K562 (cell line): ENCODE measurements around the gene ZNF343. TPM values are rescaled to one million over a fixed set of nuclear protein-coding genes. Genes with fewer than 3 reads are reported as not detected.
A peak's percentile ranks its signal among the peaks of the same experiment; 100 is the strongest.

Experiments used
- ATAC-seq: fragments of 200-7000 bp; cut with Tn5 transposase; 3 replicates; pipeline ENCODE4 v1.9.1; 2020; ENCODE audit warnings: moderate library complexity
- BruUV-seq: library from RNA; stranded (reverse); fragments of 400-500 nt; replicated peaks from 2 replicates; lab custom pipeline; 2021; lab: Mats Ljungman, UMichigan
- CTCF ChIA-PET: fragments of 300-600 bp; formaldehyde crosslinking; extraction: SDS; loops from one replicate; lab custom pipeline; 2021; ENCODE audit warnings: low intra/inter-chr PET ratio; lab: Yijun Ruan, JAX
- POLR2A ChIA-PET: fragments of 300-600, 350-650 bp; sonication (Branson Sonifier 250); formaldehyde crosslinking; extraction: SDS; loops from one replicate; lab custom pipeline; 2021; ENCODE audit warnings: antibody characterized with exemption, inconsistent platforms; lab: Yijun Ruan, JAX
- DNase-seq, 4 experiments: peaks; one replicate each; pipeline versions ENCODE4 v3.0.0 to v3.0.0-alpha.2; 2011 to 2018; ENCODE audit warnings: low spot score in 3 of 4, mixed read lengths in 3 of 4; ENCODE audit errors: extremely low read depth in 1 of 4
- FAIRE-seq: peaks from 2 replicates; lab custom pipeline; 2011; peaks lifted over from hg19 to GRCh38; lab: Jason Lieb, UNC
- H2AFZ ChIP-seq: 2 replicates; pipeline ENCODE4 v1.6.0; 2011; ENCODE audit warnings: low read depth, low read length, control low read depth, inconsistent platforms
- H3K27ac ChIP-seq: fragments of 200-600 bp; 3 replicates; pipeline ENCODE4 v1.8.0; 2011; ENCODE audit warnings: low read depth, mild to moderate bottlenecking, control low read depth, inconsistent platforms, low read length, moderate library complexity, mixed read lengths; ENCODE audit errors: extremely low read depth
- H3K27me3 ChIP-seq, 2 experiments: fragments of 300-600 bp in 1 of 2; 2 replicates in 1 of 2; 3 replicates in 1 of 2; pipeline versions ENCODE4 v1.6.0 to v1.8.0; 2011; ENCODE audit warnings: inconsistent platforms in 2 of 2, low read length in 2 of 2, mild to moderate bottlenecking in 1 of 2, mixed read lengths in 1 of 2, moderate library complexity in 1 of 2; ENCODE audit not compliant: control insufficient read depth in 2 of 2, insufficient read depth in 2 of 2
- H3K36me3 ChIP-seq: fragments of 300-600 bp; 3 replicates; pipeline ENCODE4 v1.8.0; 2011; ENCODE audit warnings: mild to moderate bottlenecking, low read length, inconsistent platforms; ENCODE audit not compliant: control insufficient read depth, insufficient read depth
- H3K4me1 ChIP-seq, 2 experiments: fragments of 200-600 bp in 1 of 2; replicated peaks in 1 of 2; 2 replicates in 1 of 2; 3 replicates in 1 of 2; pipeline versions ENCODE4 v1.5.1 to v1.8.0; 2011; ENCODE audit warnings: inconsistent platforms in 2 of 2, low read length in 2 of 2, mild to moderate bottlenecking in 1 of 2, mixed read lengths in 1 of 2, moderate library complexity in 1 of 2; ENCODE audit not compliant: control insufficient read depth in 2 of 2, insufficient read depth in 2 of 2
- H3K4me2 ChIP-seq: 2 replicates; pipeline ENCODE4 v1.6.1; 2011; ENCODE audit warnings: low read length, control low read depth, inconsistent platforms, mixed read lengths; ENCODE audit not compliant: insufficient read depth
- H3K4me3 ChIP-seq: fragments of 200-600 bp; sonication (generic), shearing (Covaris generic); 2 replicates; pipeline ENCODE4 v1.5.1; 2016; ENCODE audit warnings: control low read depth, inconsistent platforms
- H3K79me2 ChIP-seq: fragments of 200-600 bp; 3 replicates; pipeline ENCODE4 v1.8.0; 2011; ENCODE audit warnings: low read length, inconsistent platforms; ENCODE audit not compliant: control insufficient read depth, insufficient read depth
- H3K9ac ChIP-seq, 2 experiments: 2 replicates each; pipeline versions ENCODE4 v1.6.0 to v1.6.1; 2011; ENCODE audit warnings: low read depth in 2 of 2, low read length in 2 of 2, control low read depth in 1 of 2, inconsistent platforms in 1 of 2, mild to moderate bottlenecking in 1 of 2, mixed read lengths in 1 of 2; ENCODE audit not compliant: insufficient read depth in 1 of 2
- H3K9me1 ChIP-seq: one replicate; pipeline ENCODE4 v1.6.0; 2011; ENCODE audit warnings: inconsistent platforms, mild to moderate bottlenecking, low read length, moderate library complexity; ENCODE audit not compliant: control insufficient read depth, insufficient read depth
- H3K9me3 ChIP-seq: replicated peaks from 2 replicates; pipeline ENCODE4 v1.5.1; 2011; ENCODE audit warnings: low read depth, low read length, inconsistent platforms; ENCODE audit not compliant: control insufficient read depth, insufficient read depth
- H4K20me1 ChIP-seq: replicated peaks from 2 replicates; pipeline ENCODE4 v1.6.1; 2011; ENCODE audit warnings: low read length, inconsistent platforms, mixed read lengths; ENCODE audit not compliant: control insufficient read depth, insufficient read depth
- CREB3 ChIP-seq: fragments of 450-650 bp; conservative IDR thresholded peaks from 2 replicates; pipeline ENCODE4 v1.6.1; 2016; ENCODE audit warnings: missing genetic modification characterization, low read depth, mild to moderate bottlenecking, missing compliant biosample characterization, moderate library complexity
- PML ChIP-seq: IDR thresholded peaks from 2 replicates; pipeline ENCODE4 v1.6.1; 2012; ENCODE audit warnings: low read length, inconsistent platforms
- PYGO2 ChIP-seq: fragments of 450-650 bp; IDR thresholded peaks from 2 replicates; pipeline ENCODE4 v1.6.1; 2016; ENCODE audit warnings: mild to moderate bottlenecking, missing genetic modification characterization, moderate library complexity, missing compliant biosample characterization
- SMARCA4 ChIP-seq: fragments of 450-650 bp; IDR thresholded peaks from 2 replicates; pipeline ENCODE4 v1.6.1; 2016
- SNAPC5 ChIP-seq: fragments of 250-450 bp; sonication (Bioruptor Pico); IDR thresholded peaks from 2 replicates; pipeline ENCODE4 v1.8.0; 2021; ENCODE audit warnings: moderate library complexity, mild to moderate bottlenecking, inconsistent platforms
- ZC3H4 ChIP-seq: sonication (generic); formaldehyde crosslinking; IDR thresholded peaks from 2 replicates; pipeline ENCODE4 v1.9.0; 2021; ENCODE audit warnings: missing genetic modification reagents, borderline replicate concordance
- ZNF583 ChIP-seq: fragments of 250-450 bp; sonication (Bioruptor Pico); IDR thresholded peaks from 2 replicates; pipeline ENCODE4 v1.4.0; 2020
- ZNF764 ChIP-seq: fragments of 250-450 bp; sonication (Bioruptor Pico); IDR thresholded peaks from 2 replicates; pipeline ENCODE4 v1.4.0; 2020; ENCODE audit warnings: low read depth, mild to moderate bottlenecking, moderate library complexity
- ZNF766 ChIP-seq: fragments of 200-800 bp; sonication (Bioruptor generic); conservative IDR thresholded peaks from 2 replicates; pipeline ENCODE4 v1.6.1; 2016; ENCODE audit warnings: missing genetic modification characterization, missing compliant biosample characterization
- WGBS: fragments of 100-300 bp; shearing (Covaris generic); methylation state at CpG from one replicate; pipeline ENCODE4 v1.1.6; 2016; ENCODE audit warnings: low coverage, mixed read lengths; ENCODE audit not compliant: insufficient coverage; ENCODE audit errors: missing lambda C conversion rate; 5-methylcytosine and 5-hydroxymethylcytosine counted together
- in situ Hi-C: fragments of 300-500 bp; cut with MboI; formaldehyde crosslinking; loops from 4 replicates; pipeline ENCODE4 v1.15.0; 2018; ENCODE audit warnings: inconsistent platforms, mixed read lengths
- intact Hi-C: fragments of 100-400 bp; cut with micrococcal nuclease; formaldehyde crosslinking; loops from 2 replicates; pipeline ENCODE4 v1.14.2; 2022
- polyA plus RNA-seq, 8 experiments: library from polyadenylated mRNA; depleted of rRNA in 4 of 8; stranded (reverse) in 5 of 8; unstranded in 3 of 8; fragments of >200 nt; fragmentation: Nextera tagmentation in 2 of 8; fragmentation: Illumina TruSeq in 1 of 8; extraction: Ambion mirVana in 2 of 8; extraction: Trizol in 1 of 8; gene quantifications; 2 replicates each; pipeline versions ENCODE4 v1.2.1 to v1.2.3, GENCODE V29; 2011 to 2014; ENCODE audit warnings: inconsistent platforms in 1 of 8, missing spikeins in 1 of 8
- total RNA-seq, 7 experiments: library from RNA; depleted of rRNA in 6 of 7; stranded (reverse); fragments of >200 nt in 6 of 7; fragmentation: Illumina TruSeq in 2 of 7; extraction: Trizol in 2 of 7; gene quantifications; 2 replicates each; pipeline versions ENCODE4 v1.2.1 to v1.2.3, GENCODE V29; 2011 to 2021; ENCODE audit warnings: low replicate concordance in 1 of 7

Gene ZNF343
- total and polyA plus RNA-seq, 9 of the 15 experiments (the other 6 are each of a cell fraction or from before 2014, with no cell fraction given): 1.4 to 9.8 (median 6.4) TPM

GRCh38 chr20:2520617-2521016, 11.9 kb upstream of the ZNF343 start (continued):
- no peak for TF ChIP-seq PYGO2 (tag)
- TF ChIP-seq ZNF766 (CRISPR knock-in tag): no peak

- intact Hi-C loops (no loop called here), in situ Hi-C loops (no loop called here)
- FAIRE-seq: peak; percentile 15
- 95% methylated on average over 3 of the region's 4 CpGs for WGBS
- no peaks in the 10 kb centered on the region for H3K9me3 ChIP-seq
- peaks cover 2 to 17% of the 10 kb centered on the region in 2 experiments; a peak in 4 of 5 replicates for H3K4me1 ChIP-seq
- no peaks in the 10 kb centered on the region for H3K9me1 ChIP-seq
- no peaks in the 10 kb centered on the region for H3K79me2 ChIP-seq
- no peak for DNase-seq
- peak overlapping the region; percentile 89 for H2AFZ ChIP-seq
- BruUV-seq: no TSS peak
- TF ChIP-seq ZC3H4: no peak
- TF ChIP-seq PML: no peak
- no peak for TF ChIP-seq ZNF764 (CRISPR knock-in tag)
- no peak for TF ChIP-seq SNAPC5 (CRISPR knock-in tag)
- no peak for TF ChIP-seq ZNF583 (CRISPR knock-in tag)
- no peak for TF ChIP-seq SMARCA4
- TF ChIP-seq CREB3: no peak
- no peaks in the 10 kb centered on the region for H3K27me3 ChIP-seq
- ChIA-PET POLR2A (interaction anchor here (1.4 kb wide), 1 partner anchor 10 kb away, joined by 3 read pairs; no protein-coding TSS in a partner anchor), CTCF (no interaction called here)
- H3K36me3 ChIP-seq: no peaks in the 10 kb centered on the region
- no peak overlapping the region for H3K4me3 ChIP-seq
- no peaks in the 10 kb centered on the region for H4K20me1 ChIP-seq
- H3K4me2 ChIP-seq: no peak overlapping the region
- H3K27ac ChIP-seq: no peak overlapping the region; the same call in 2 of the 3 replicates
- ATAC-seq: peak; percentile 28; the same call in 2 of the 3 replicates
- no peak overlapping the region; a peak in 1 of 4 replicates for H3K9ac ChIP-seq
Measured at GRCh38 chr20:2519115-2519809, 10.5 kb upstream of the ZNF343 start.
